Right lobe of liver (tissue), 4 donors: Measurements from ENCODE around the gene AGTRAP.

ENCODE experiments used
- CTCF ChIP-seq, 4 donors: fragments of 200-600 bp in 3 of 4; fragments of 450-650 bp in 1 of 4; IDR thresholded peaks; one replicate each; pipeline versions ENCODE4 v1.5.1 to v1.8.0; 2016 to 2022; ENCODE audit warnings: antibody characterized with exemption in 4 of 4, mild to moderate bottlenecking in 2 of 4
- POLR2A ChIP-seq: fragments of 450-650 bp; IDR thresholded peaks from one replicate; pipeline ENCODE4 v1.6.1; 2017; ENCODE audit warnings: antibody characterized with exemption, mild to moderate bottlenecking
- donor health status: DM: no; HTN: no; CAD: no.
- donor health status: DM: no; HTN: no; CAD: no.
- donor health status: DM: no; HTN: yes; CAD: no.

GRCh38 chr1:11784993-11785769 lies 49.2 kb downstream of the AGTRAP start:
- TF ChIP-seq CTCF (IDR thresholded peaks at IDR 0.05) (peak; percentile 74 to 88 (median 86)), POLR2A (no peak)
